ENCODE measurements around the gene DELE1. TPM values are rescaled to one million over a fixed set of nuclear protein-coding genes. Genes with fewer than 3 reads are reported as not detected.

The DELE1 gene
- total RNA-seq, 2 donors from 2014 or later = 66.7 to 98.1 TPM

GRCh38 chr5:141960449-141961323 is 37.0 kb downstream of the DELE1 start:
- TF ChIP-seq CTCF (IDR thresholded peaks at IDR 0.05) = peak; percentile 76 to 94 (median 88)
- TF ChIP-seq POLR2AphosphoS5 (IDR thresholded peaks at IDR 0.05) = peak; percentile 67
- no peak for TF ChIP-seq POLR2A (IDR thresholded peaks at IDR 0.05)
- Histone ChIP-seq H3K4me3 (no peak overlapping the region), H3K9me3 (no peaks in the 10 kb centered on the region), H3K4me1 (replicated peaks) (no peaks in the 10 kb centered on the region), H3K27me3 (replicated peaks; ENCODE audit: insufficient read depth) (no peaks in the 10 kb centered on the region), H3K27ac (peak overlapping the region; percentile 41 to 44), H3K36me3 (no peaks in the 10 kb centered on the region)
- 27% methylated on average over 14 of the region's 14 CpGs for WGBS
- intact Hi-C loops (cut with DNase I) = loop anchor here (2.0 to 10.0 kb wide), 3 partner anchors 54 to 268 kb away; partner anchors contain the start of genes GNPDA1 and PCDH1
- DNase-seq (ENCODE audit: low spot score) = peak; percentile 84

GRCh38 chr5:141961466-141961865 is 37.8 kb downstream of the DELE1 start:
- no peak for DNase-seq (ENCODE audit: low spot score)
- no peaks in the 10 kb centered on the region for H3K9me3 ChIP-seq
- H3K27ac ChIP-seq = peak overlapping the region; percentile 41 to 44
- TF ChIP-seq POLR2AphosphoS5 (IDR thresholded peaks at IDR 0.05) (no peak), CTCF (IDR thresholded peaks at IDR 0.05) (no peak), POLR2A (IDR thresholded peaks at IDR 0.05) (no peak)
- intact Hi-C loops (cut with DNase I) = loop anchor here (2.0 to 10.0 kb wide), 3 partner anchors 53 to 269 kb away; partner anchors contain the start of genes GNPDA1 and PCDH1
- no peak overlapping the region for H3K4me3 ChIP-seq
- H3K27me3 ChIP-seq (replicated peaks; ENCODE audit: insufficient read depth) = no peaks in the 10 kb centered on the region
- no peaks in the 10 kb centered on the region for H3K4me1 ChIP-seq (replicated peaks)
- 93% methylated on average over 3 of the region's 3 CpGs for WGBS
- H3K36me3 ChIP-seq = no peaks in the 10 kb centered on the region

GRCh38 chr5:141963701-141964100 is 40.0 kb downstream of the DELE1 start:
- intact Hi-C loops (cut with DNase I) = loop anchor here (5.0 to 10.0 kb wide), 2 partner anchors 51 to 86 kb away; partner anchors contain the start of genes GNPDA1 and PCDH1
- Histone ChIP-seq H3K4me1 (replicated peaks) (no peaks in the 10 kb centered on the region), H3K36me3 (no peaks in the 10 kb centered on the region), H3K27ac (no peak overlapping the region), H3K9me3 (no peaks in the 10 kb centered on the region), H3K4me3 (no peak overlapping the region), H3K27me3 (replicated peaks; ENCODE audit: insufficient read depth) (no peaks in the 10 kb centered on the region)
- WGBS = 42% methylated on average over 3 of the region's 3 CpGs
- TF ChIP-seq POLR2A (IDR thresholded peaks at IDR 0.05) (no peak), POLR2AphosphoS5 (IDR thresholded peaks at IDR 0.05) (no peak), CTCF (IDR thresholded peaks at IDR 0.05) (no peak)
- no peak for DNase-seq (ENCODE audit: low spot score)

- intact Hi-C loops (cut with DNase I) = loop anchor here (10.0 kb wide), 1 partner anchor 50 kb away; the partner anchor contains the start of gene GNPDA1
- no peaks in the 10 kb centered on the region for H3K36me3 ChIP-seq
- H3K9me3 ChIP-seq = no peaks in the 10 kb centered on the region
- no peak for DNase-seq (ENCODE audit: low spot score)
- H3K4me1 ChIP-seq (replicated peaks) = no peaks in the 10 kb centered on the region
- WGBS = 74% methylated on average over 7 of the region's 7 CpGs
- no peaks in the 10 kb centered on the region for H3K27me3 ChIP-seq (replicated peaks; ENCODE audit: insufficient read depth)
- H3K27ac ChIP-seq = no peak overlapping the region
- no peak overlapping the region for H3K4me3 ChIP-seq
- TF ChIP-seq POLR2A (IDR thresholded peaks at IDR 0.05) (no peak), CTCF (IDR thresholded peaks at IDR 0.05) (no peak), POLR2AphosphoS5 (IDR thresholded peaks at IDR 0.05) (no peak)
Measured at GRCh38 chr5:141965071-141965470, 41.4 kb downstream of the DELE1 start.

Measured in prostate gland (tissue), 2 donors.